ENCODE data around the gene WWC1. TPM values are rescaled to one million over a fixed set of nuclear protein-coding genes. Genes with fewer than 3 reads are reported as not detected.

The WWC1 gene
- total RNA-seq, 1 experiment from 2014 or later = 29.4 TPM

DNA sequence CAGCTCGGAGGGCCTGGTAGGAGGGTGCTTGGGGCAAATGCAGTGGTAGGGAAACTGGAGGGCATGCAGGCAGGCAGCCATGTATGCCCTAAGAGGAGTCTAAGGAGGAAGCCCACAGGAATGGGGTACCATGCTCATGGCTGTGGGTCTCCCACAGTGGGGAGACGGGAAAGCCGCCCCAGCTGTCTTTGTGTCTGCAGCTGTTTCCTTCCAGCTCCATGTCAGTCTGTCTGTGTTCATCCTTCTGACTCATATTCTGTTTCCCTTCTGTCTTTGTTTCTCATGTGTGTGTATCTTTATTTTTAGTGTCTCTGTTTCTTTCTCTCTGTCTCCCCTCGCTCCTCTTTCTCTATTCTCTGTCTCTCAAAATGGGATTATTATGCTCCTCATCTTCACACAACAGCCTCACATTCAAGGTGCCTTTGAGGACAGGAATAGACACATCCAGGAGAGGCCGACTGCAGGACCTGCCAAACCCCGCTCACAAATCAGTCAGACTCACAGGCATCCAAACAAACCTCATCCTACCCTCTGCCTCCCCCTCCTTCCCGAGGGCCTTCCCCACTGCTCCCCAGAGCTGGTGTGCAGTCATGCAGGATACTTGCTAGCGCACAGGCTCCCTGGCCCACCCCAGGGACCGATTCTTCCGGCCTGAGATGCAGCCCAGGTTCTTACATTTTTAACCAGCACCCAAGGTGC, 126.4 kb downstream of the WWC1 start:
- no peaks in the 10 kb centered on the region for H3K36me3 ChIP-seq (ENCODE audit: control insufficient read depth, insufficient read depth, low read length)
- intact Hi-C loops (cut with micrococcal nuclease; ENCODE audit: unreplicated experiment) = no loop called here

GRCh38 chr5:168420461-168420860, 129.0 kb downstream of the WWC1 start:
- Histone ChIP-seq H3K9me3 (ENCODE audit: control insufficient read depth, insufficient read depth, low read depth, low read length) (no peaks in the 10 kb centered on the region), H3K4me1 (ENCODE audit: control insufficient read depth, insufficient read depth, low read length) (no peaks in the 10 kb centered on the region), H3K36me3 (ENCODE audit: control insufficient read depth, insufficient read depth, low read length) (no peaks in the 10 kb centered on the region), H3K27ac (ENCODE audit: low read length) (no peak overlapping the region), H3K27me3 (ENCODE audit: control insufficient read depth, insufficient read depth, low read length) (no peaks in the 10 kb centered on the region), H3K4me3 (ENCODE audit: low read depth in 2 of 2, low read length in 2 of 2) (no peak overlapping the region)
- in situ Hi-C loops (cut with HindIII; ENCODE audit: low pct_unique_long_range_greater_than_20kb, low sequenced_read_pairs) = no loop called here
- BruUV-seq (replicated peaks) = no TSS peak
- TF ChIP-seq SIN3A (IDR thresholded peaks at IDR 0.05; ENCODE audit: borderline replicate concordance, insufficient read depth, low read depth, low read length) = no peak
- ChIA-PET CTCF (no interaction called here), POLR2A (no interaction called here)
- DNase-seq (ENCODE audit: low read depth, low spot score) = no peak
- ATAC-seq = no peak
- intact Hi-C loops (cut with micrococcal nuclease; ENCODE audit: unreplicated experiment) = loop anchor here (5.0 kb wide), 1 partner anchor 148 kb away; no protein-coding TSS in a partner anchor

More for the DNA sequence above, 126.4 kb downstream of the WWC1 start:
- ChIA-PET CTCF (no interaction called here), POLR2A (no interaction called here)
- Histone ChIP-seq H3K4me3 (ENCODE audit: low read depth in 2 of 2, low read length in 2 of 2) (no peak overlapping the region), H3K4me1 (ENCODE audit: control insufficient read depth, insufficient read depth, low read length) (no peaks in the 10 kb centered on the region), H3K27ac (ENCODE audit: low read length) (no peak overlapping the region), H3K9me3 (ENCODE audit: control insufficient read depth, insufficient read depth, low read depth, low read length) (no peaks in the 10 kb centered on the region), H3K27me3 (ENCODE audit: control insufficient read depth, insufficient read depth, low read length) (no peaks in the 10 kb centered on the region)
- no peak for TF ChIP-seq SIN3A (IDR thresholded peaks at IDR 0.05; ENCODE audit: borderline replicate concordance, insufficient read depth, low read depth, low read length)
- TF ChIP-seq, protein P1, sequence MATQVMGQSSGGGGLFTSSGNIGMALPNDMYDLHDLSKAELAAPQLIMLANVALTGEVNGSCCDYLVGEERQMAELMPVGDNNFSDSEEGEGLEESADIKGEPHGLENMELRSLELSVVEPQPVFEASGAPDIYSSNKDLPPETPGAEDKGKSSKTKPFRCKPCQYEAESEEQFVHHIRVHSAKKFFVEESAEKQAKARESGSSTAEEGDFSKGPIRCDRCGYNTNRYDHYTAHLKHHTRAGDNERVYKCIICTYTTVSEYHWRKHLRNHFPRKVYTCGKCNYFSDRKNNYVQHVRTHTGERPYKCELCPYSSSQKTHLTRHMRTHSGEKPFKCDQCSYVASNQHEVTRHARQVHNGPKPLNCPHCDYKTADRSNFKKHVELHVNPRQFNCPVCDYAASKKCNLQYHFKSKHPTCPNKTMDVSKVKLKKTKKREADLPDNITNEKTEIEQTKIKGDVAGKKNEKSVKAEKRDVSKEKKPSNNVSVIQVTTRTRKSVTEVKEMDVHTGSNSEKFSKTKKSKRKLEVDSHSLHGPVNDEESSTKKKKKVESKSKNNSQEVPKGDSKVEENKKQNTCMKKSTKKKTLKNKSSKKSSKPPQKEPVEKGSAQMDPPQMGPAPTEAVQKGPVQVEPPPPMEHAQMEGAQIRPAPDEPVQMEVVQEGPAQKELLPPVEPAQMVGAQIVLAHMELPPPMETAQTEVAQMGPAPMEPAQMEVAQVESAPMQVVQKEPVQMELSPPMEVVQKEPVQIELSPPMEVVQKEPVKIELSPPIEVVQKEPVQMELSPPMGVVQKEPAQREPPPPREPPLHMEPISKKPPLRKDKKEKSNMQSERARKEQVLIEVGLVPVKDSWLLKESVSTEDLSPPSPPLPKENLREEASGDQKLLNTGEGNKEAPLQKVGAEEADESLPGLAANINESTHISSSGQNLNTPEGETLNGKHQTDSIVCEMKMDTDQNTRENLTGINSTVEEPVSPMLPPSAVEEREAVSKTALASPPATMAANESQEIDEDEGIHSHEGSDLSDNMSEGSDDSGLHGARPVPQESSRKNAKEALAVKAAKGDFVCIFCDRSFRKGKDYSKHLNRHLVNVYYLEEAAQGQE (IDR thresholded peaks at IDR 0.05; ENCODE audit: insufficient read depth in 1 of 2, low read depth in 2 of 2, low read length in 1 of 2) = no peak
- no peak for TF ChIP-seq POLR2AphosphoS5 (IDR thresholded peaks at IDR 0.05; ENCODE audit: low read depth, low read length)
- no peak for TF ChIP-seq CTCF (IDR thresholded peaks at IDR 0.05)
- TF ChIP-seq TCF7L2 (IDR thresholded peaks at IDR 0.05; ENCODE audit: low read depth, low read length) = no peak
- ATAC-seq (no peak), DNase-seq (ENCODE audit: low read depth, low spot score) (no peak)
- in situ Hi-C loops (cut with HindIII; ENCODE audit: low pct_unique_long_range_greater_than_20kb, low sequenced_read_pairs) = no loop called here
- BruUV-seq (replicated peaks) = no TSS peak

DNA sequence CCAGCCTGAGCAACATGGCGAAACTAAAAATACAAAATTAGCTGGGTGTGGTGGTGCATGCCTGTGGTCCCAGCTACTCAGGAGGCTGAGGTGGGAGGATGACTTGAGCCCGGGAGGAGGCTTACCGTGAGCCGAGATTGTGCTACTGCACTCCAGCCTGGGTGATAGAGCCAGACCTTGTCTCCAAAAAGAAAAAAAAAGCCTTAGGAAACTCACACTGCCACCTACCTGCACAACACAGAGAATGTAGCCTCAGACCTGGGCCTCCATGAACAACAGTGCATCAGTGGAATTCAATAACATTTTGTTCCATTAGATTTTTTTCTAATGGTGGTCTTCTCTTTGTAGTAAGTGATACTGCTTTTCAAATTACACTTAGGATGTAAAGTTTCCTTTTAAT, 131.0 kb downstream of the WWC1 start:
- ATAC-seq (peak; percentile 69; the same call in 1 of the 2 replicates), DNase-seq (ENCODE audit: low read depth, low spot score) (no peak)
- TF ChIP-seq TCF7L2 (IDR thresholded peaks at IDR 0.05; ENCODE audit: low read depth, low read length) = no peak
- TF ChIP-seq CTCF (IDR thresholded peaks at IDR 0.05) = no peak; the same call in 1 of the 2 replicates
- TF ChIP-seq SIN3A (IDR thresholded peaks at IDR 0.05; ENCODE audit: borderline replicate concordance, insufficient read depth, low read depth, low read length) = no peak
- CTCF ChIA-PET = interaction anchor here (0.7 kb wide), 1 partner anchor 32 kb away, joined by 3 read pairs; no protein-coding TSS in a partner anchor
- Histone ChIP-seq H3K4me3 (ENCODE audit: low read depth in 2 of 2, low read length in 2 of 2) (no peak overlapping the region), H3K36me3 (ENCODE audit: control insufficient read depth, insufficient read depth, low read length) (no peaks in the 10 kb centered on the region), H3K27me3 (ENCODE audit: control insufficient read depth, insufficient read depth, low read length) (no peaks in the 10 kb centered on the region), H3K27ac (ENCODE audit: low read length) (no peak overlapping the region), H3K4me1 (ENCODE audit: control insufficient read depth, insufficient read depth, low read length) (no peaks in the 10 kb centered on the region), H3K9me3 (ENCODE audit: control insufficient read depth, insufficient read depth, low read depth, low read length) (no peaks in the 10 kb centered on the region)
- POLR2A ChIA-PET = no interaction called here
- BruUV-seq (replicated peaks) = no TSS peak
- in situ Hi-C loops (cut with HindIII; ENCODE audit: low pct_unique_long_range_greater_than_20kb, low sequenced_read_pairs) = no loop called here
- intact Hi-C loops (cut with micrococcal nuclease; ENCODE audit: unreplicated experiment) = loop anchor here (5.0 kb wide), 1 partner anchor 150 kb away; no protein-coding TSS in a partner anchor

Measured in Panc1 (cell line).